ENCODE data around the gene DUSP5.
"Not testable (repeated sequence)": the region's sequence is repeated elsewhere in the genome, so short reads cannot be mapped to it uniquely, and the experiment has no call there.

Gene DUSP5

GRCh38 chr10:110510730-110511129 lies 13.0 kb downstream of the DUSP5 start:
- in situ Hi-C loops (cut with MboI; ENCODE audit: low pct_unique_long_range_greater_than_20kb, low sequenced_read_pairs) = no loop called here
- no peak for DNase-seq

- DNase-seq = no peak
- in situ Hi-C loops (cut with MboI; ENCODE audit: low pct_unique_long_range_greater_than_20kb, low sequenced_read_pairs) = no loop called here
Observed at GRCh38 chr10:110511734-110512449, 14.2 kb downstream of the DUSP5 start.

GRCh38 chr10:110512461-110513187 lies 14.9 kb downstream of the DUSP5 start:
- in situ Hi-C loops (cut with MboI; ENCODE audit: low pct_unique_long_range_greater_than_20kb, low sequenced_read_pairs) = no loop called here
- DNase-seq = no peak

GRCh38 chr10:110513949-110514348 lies 16.2 kb downstream of the DUSP5 start:
- in situ Hi-C loops (cut with MboI; ENCODE audit: low pct_unique_long_range_greater_than_20kb, low sequenced_read_pairs) = no loop called here
- DNase-seq = no peak

- in situ Hi-C loops (cut with MboI; ENCODE audit: low pct_unique_long_range_greater_than_20kb, low sequenced_read_pairs) = no loop called here
- DNase-seq = no peak
Observed at GRCh38 chr10:110514848-110515247, 17.1 kb downstream of the DUSP5 start.

- in situ Hi-C loops (cut with MboI; ENCODE audit: low pct_unique_long_range_greater_than_20kb, low sequenced_read_pairs) = no loop called here
- no peak for DNase-seq
Observed at GRCh38 chr10:110516815-110517492, 19.2 kb downstream of the DUSP5 start.

- in situ Hi-C loops (cut with MboI; ENCODE audit: low pct_unique_long_range_greater_than_20kb, low sequenced_read_pairs) = no loop called here
Observed at GRCh38 chr10:110522365-110522988, 24.8 kb downstream of the DUSP5 start.

GRCh38 chr10:110523736-110524135 lies 26.0 kb downstream of the DUSP5 start:
- in situ Hi-C loops (cut with MboI; ENCODE audit: low pct_unique_long_range_greater_than_20kb, low sequenced_read_pairs) = no loop called here
- DNase-seq = no peak

More at GRCh38 chr10:110522365-110522988, 24.8 kb downstream of the DUSP5 start:
- no peak for DNase-seq

- no peak for DNase-seq
- in situ Hi-C loops (cut with MboI; ENCODE audit: low pct_unique_long_range_greater_than_20kb, low sequenced_read_pairs) = no loop called here
Observed at GRCh38 chr10:110524179-110524858, 26.6 kb downstream of the DUSP5 start.

- DNase-seq = no peak
- in situ Hi-C loops (cut with MboI; ENCODE audit: low pct_unique_long_range_greater_than_20kb, low sequenced_read_pairs) = loop anchor here (25.0 kb wide), 1 partner anchor 163 kb away; no protein-coding TSS in a partner anchor
Observed at GRCh38 chr10:110524859-110525232, 27.1 kb downstream of the DUSP5 start.

- in situ Hi-C loops (cut with MboI; ENCODE audit: low pct_unique_long_range_greater_than_20kb, low sequenced_read_pairs) = loop anchor here (25.0 kb wide), 1 partner anchor 163 kb away; no protein-coding TSS in a partner anchor
- DNase-seq = peak; percentile 33
Observed at GRCh38 chr10:110525349-110526260, 27.9 kb downstream of the DUSP5 start.

GRCh38 chr10:110527731-110528171 lies 30.0 kb downstream of the DUSP5 start:
- no peak for DNase-seq
- in situ Hi-C loops (cut with MboI; ENCODE audit: low pct_unique_long_range_greater_than_20kb, low sequenced_read_pairs) = loop anchor here (25.0 kb wide), 1 partner anchor 165 kb away; no protein-coding TSS in a partner anchor

- DNase-seq = no peak
- in situ Hi-C loops (cut with MboI; ENCODE audit: low pct_unique_long_range_greater_than_20kb, low sequenced_read_pairs) = loop anchor here (25.0 kb wide), 1 partner anchor 166 kb away; no protein-coding TSS in a partner anchor
Observed at GRCh38 chr10:110528224-110528996, 30.7 kb downstream of the DUSP5 start.

- in situ Hi-C loops (cut with MboI; ENCODE audit: low pct_unique_long_range_greater_than_20kb, low sequenced_read_pairs) = loop anchor here (25.0 kb wide), 1 partner anchor 167 kb away; no protein-coding TSS in a partner anchor
- DNase-seq = not testable (repeated sequence)
Observed at GRCh38 chr10:110528997-110529524, 31.4 kb downstream of the DUSP5 start.

- in situ Hi-C loops (cut with MboI; ENCODE audit: low pct_unique_long_range_greater_than_20kb, low sequenced_read_pairs) = loop anchor here (25.0 kb wide), 1 partner anchor 167 kb away; no protein-coding TSS in a partner anchor
- no peak for DNase-seq
Observed at GRCh38 chr10:110529596-110530011, 31.9 kb downstream of the DUSP5 start.

- no peak for DNase-seq
- in situ Hi-C loops (cut with MboI; ENCODE audit: low pct_unique_long_range_greater_than_20kb, low sequenced_read_pairs) = loop anchor here (25.0 kb wide), 1 partner anchor 168 kb away; no protein-coding TSS in a partner anchor
Observed at GRCh38 chr10:110530131-110530831, 32.6 kb downstream of the DUSP5 start.
